Nephron (organoid): Measurements from ENCODE around the gene ICE1.
"Not testable (repeated sequence)": the region's sequence is repeated elsewhere in the genome, so short reads cannot be mapped to it uniquely, and the experiment has no call there.

Experiments
- H3K27ac Mint-ChIP-seq, 3 experiments: 2 replicates each; pipeline ENCODE4 v1.8.0; 2020; ENCODE audit warnings: mixed read lengths in 3 of 3, mild to moderate bottlenecking in 2 of 3, moderate library complexity in 1 of 3
- H3K27me3 Mint-ChIP-seq: 2 replicates; pipeline ENCODE4 v1.8.0; 2021; ENCODE audit warnings: low read depth, mild to moderate bottlenecking, moderate library complexity, mixed read lengths
- H3K36me3 Mint-ChIP-seq: 2 replicates; pipeline ENCODE4 v1.8.0; 2020; ENCODE audit warnings: low read depth, mixed read lengths
- H3K4me1 Mint-ChIP-seq: 2 replicates; pipeline ENCODE4 v1.8.0; 2020; ENCODE audit warnings: mixed read lengths
- H3K4me3 Mint-ChIP-seq, 3 experiments: 2 replicates each; pipeline ENCODE4 v1.8.0; 2020; ENCODE audit warnings: mild to moderate bottlenecking in 3 of 3, mixed read lengths in 3 of 3, moderate library complexity in 2 of 3
- H3K9me3 Mint-ChIP-seq: 2 replicates; pipeline ENCODE4 v1.8.0; 2020; ENCODE audit warnings: mixed read lengths
- CTCF ChIP-seq, 3 experiments: fragments of 200-600 bp; sonication (generic); IDR thresholded peaks; one replicate each; pipeline ENCODE4 v1.5.0; 2021; ENCODE audit warnings: antibody characterized with exemption in 3 of 3; ENCODE audit not compliant: unreplicated experiment in 3 of 3

Gene ICE1

GRCh38 chr5:5409151-5409810, 13.2 kb upstream of the ICE1 start:
- H3K36me3 Mint-ChIP-seq: peaks cover 5% of the 10 kb centered on the region
- H3K9me3 Mint-ChIP-seq: peaks cover 30% of the 10 kb centered on the region
- no peak overlapping the region for H3K27ac Mint-ChIP-seq
- peaks cover 3% of the 10 kb centered on the region for H3K27me3 Mint-ChIP-seq
- H3K4me3 Mint-ChIP-seq: no peak overlapping the region
- no peak for TF ChIP-seq CTCF (IDR thresholded peaks at IDR 0.05; ENCODE audit: unreplicated experiment in 3 of 3)
- H3K4me1 Mint-ChIP-seq: no peaks in the 10 kb centered on the region

- H3K9me3 Mint-ChIP-seq: peaks cover 29% of the 10 kb centered on the region
- not testable (repeated sequence) for H3K4me3 Mint-ChIP-seq, H3K36me3 Mint-ChIP-seq, H3K27ac Mint-ChIP-seq, H3K27me3 Mint-ChIP-seq
- H3K4me1 Mint-ChIP-seq: peaks cover 12% of the 10 kb centered on the region
These were observed 8.6 kb upstream of the ICE1 start for GRCh38 chr5:5413856-5414255.

GRCh38 chr5:5414999-5415398, 7.5 kb upstream of the ICE1 start:
- Mint-ChIP-seq H3K27ac (no peak overlapping the region), H3K9me3 (peaks cover 20% of the 10 kb centered on the region), H3K4me3 (no peak overlapping the region), H3K36me3 (peaks cover 5% of the 10 kb centered on the region), H3K4me1 (peaks cover 22% of the 10 kb centered on the region), H3K27me3 (peaks cover 4% of the 10 kb centered on the region)
- TF ChIP-seq CTCF (IDR thresholded peaks at IDR 0.05; ENCODE audit: unreplicated experiment in 3 of 3): no peak

GRCh38 chr5:5416733-5417132, 5.7 kb upstream of the ICE1 start:
- Mint-ChIP-seq H3K27me3 (peaks cover 4% of the 10 kb centered on the region), H3K4me3 (no peak overlapping the region), H3K4me1 (peaks cover 34% of the 10 kb centered on the region), H3K27ac (peak overlapping the region in 2 of 3 experiments; percentile 23 to 61), H3K9me3 (peaks cover 7% of the 10 kb centered on the region), H3K36me3 (no peaks in the 10 kb centered on the region)
- TF ChIP-seq CTCF (IDR thresholded peaks at IDR 0.05; ENCODE audit: unreplicated experiment in 3 of 3): no peak

GRCh38 chr5:5418006-5418405, 4.5 kb upstream of the ICE1 start:
- Mint-ChIP-seq H3K4me1 (peaks cover 41% of the 10 kb centered on the region), H3K9me3 (peaks cover 7% of the 10 kb centered on the region), H3K27me3 (peaks cover 4% of the 10 kb centered on the region), H3K27ac (peak overlapping the region; percentile 33 to 54 (median 38)), H3K4me3 (no peak overlapping the region), H3K36me3 (no peaks in the 10 kb centered on the region)
- no peak for TF ChIP-seq CTCF (IDR thresholded peaks at IDR 0.05; ENCODE audit: unreplicated experiment in 3 of 3)

GRCh38 chr5:5418764-5419163, 3.7 kb upstream of the ICE1 start:
- no peak for TF ChIP-seq CTCF (IDR thresholded peaks at IDR 0.05; ENCODE audit: unreplicated experiment in 3 of 3)
- peaks cover 4% of the 10 kb centered on the region for H3K9me3 Mint-ChIP-seq
- peaks cover 41% of the 10 kb centered on the region for H3K4me1 Mint-ChIP-seq
- H3K27me3 Mint-ChIP-seq: peaks cover 4% of the 10 kb centered on the region
- no peak overlapping the region for H3K4me3 Mint-ChIP-seq
- H3K36me3 Mint-ChIP-seq: no peaks in the 10 kb centered on the region
- peak overlapping the region in 2 of 3 experiments; percentile 81 to 87 for H3K27ac Mint-ChIP-seq
